ENCODE results near the gene LPXN.

Gene LPXN

GRCh38 chr11:58504232-58504631, 71.4 kb downstream of the LPXN start:
- no peak for TF ChIP-seq CTCF (IDR thresholded peaks at IDR 0.05; ENCODE audit: low read depth, low read length)
- DNase-seq (ENCODE audit: extremely low read depth, low read depth): no peak

- DNase-seq (ENCODE audit: extremely low read depth, low read depth): no peak
- no peak for TF ChIP-seq CTCF (IDR thresholded peaks at IDR 0.05; ENCODE audit: low read depth, low read length)
Measured at GRCh38 chr11:58503361-58503856, 72.2 kb downstream of the LPXN start.

DNA sequence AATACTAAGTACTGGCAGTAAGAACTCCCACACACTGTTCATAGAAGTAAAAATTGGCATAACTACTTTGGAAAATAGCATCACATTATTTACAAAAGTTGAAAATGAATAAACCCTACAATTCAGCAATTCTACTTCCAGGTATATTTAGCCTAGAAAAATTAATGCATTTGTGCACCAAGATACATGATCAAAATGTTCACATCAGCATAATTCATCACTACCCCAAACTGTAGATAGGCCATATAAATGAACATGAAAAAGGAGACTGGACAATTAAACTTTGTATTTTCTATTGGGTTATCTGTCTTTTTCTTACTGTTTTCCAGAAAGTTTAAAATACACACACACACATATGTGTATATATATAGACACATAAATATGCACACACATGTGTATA, 73.7 kb downstream of the LPXN start:
- TF ChIP-seq CTCF (IDR thresholded peaks at IDR 0.05; ENCODE audit: low read depth, low read length): no peak
- DNase-seq (ENCODE audit: extremely low read depth, low read depth): no peak

DNA sequence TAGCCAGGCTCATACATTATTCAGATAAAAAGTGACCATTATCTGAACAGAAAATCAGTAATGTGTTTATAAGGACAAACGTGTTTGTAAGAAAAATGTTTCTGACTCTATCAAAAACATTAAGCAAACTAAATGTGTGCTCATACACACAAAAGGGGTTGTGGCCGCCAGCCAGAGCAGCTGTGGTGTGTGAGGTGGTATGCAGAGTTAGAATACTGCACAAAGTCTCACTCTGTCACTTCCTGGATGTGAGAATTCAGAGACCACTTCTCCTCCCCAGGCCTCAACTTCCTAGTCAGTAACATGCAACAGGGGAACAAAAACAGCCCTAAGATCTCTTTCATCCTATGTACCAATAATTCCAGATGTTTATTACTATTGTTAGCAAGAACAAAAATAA, 77.2 kb downstream of the LPXN start:
- DNase-seq (ENCODE audit: extremely low read depth, low read depth): no peak
- no peak for TF ChIP-seq CTCF (IDR thresholded peaks at IDR 0.05; ENCODE audit: low read depth, low read length)

DNA sequence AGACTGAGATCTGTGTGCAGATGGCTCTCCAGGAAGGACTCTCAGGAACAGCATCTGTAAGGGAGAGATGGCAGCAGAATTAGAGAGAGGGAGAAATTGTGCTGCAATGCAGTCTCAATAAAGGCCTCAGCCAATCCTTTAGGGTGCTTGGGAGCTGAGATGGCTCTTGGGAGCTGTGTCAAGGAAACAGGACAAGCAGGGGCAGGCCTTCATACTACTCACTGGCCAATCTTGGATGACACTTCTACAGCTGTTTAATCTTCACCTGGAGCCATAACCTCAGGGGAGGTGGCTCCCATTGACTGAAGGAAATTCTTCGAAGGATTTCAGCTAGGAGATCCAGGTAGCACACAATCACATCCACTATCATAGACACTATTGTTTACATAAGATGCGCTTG, 77.7 kb downstream of the LPXN start:
- no peak for DNase-seq (ENCODE audit: extremely low read depth, low read depth)
- TF ChIP-seq CTCF (IDR thresholded peaks at IDR 0.05; ENCODE audit: low read depth, low read length): no peak

DNA sequence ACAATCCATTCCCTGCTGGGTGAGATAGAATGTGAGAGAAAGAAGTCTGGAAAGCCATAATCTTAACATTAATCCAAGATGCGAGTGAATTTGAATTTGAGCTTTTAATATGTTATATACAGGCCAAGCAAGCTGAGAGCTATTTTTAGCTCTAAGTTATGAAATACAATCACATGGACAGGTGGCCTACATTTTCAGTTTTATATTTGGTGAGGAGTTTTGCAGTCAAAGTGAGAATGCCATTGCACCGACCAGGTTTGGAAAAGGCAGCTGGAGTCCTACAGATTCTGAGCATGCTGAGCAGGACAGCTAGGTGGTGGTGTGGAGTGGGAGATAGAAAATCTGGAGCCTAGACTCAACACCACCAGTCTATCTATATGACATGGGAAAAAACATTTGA, 79.8 kb downstream of the LPXN start:
- no peak for DNase-seq (ENCODE audit: extremely low read depth, low read depth)
- TF ChIP-seq CTCF (IDR thresholded peaks at IDR 0.05; ENCODE audit: low read depth, low read length): no peak

DNA sequence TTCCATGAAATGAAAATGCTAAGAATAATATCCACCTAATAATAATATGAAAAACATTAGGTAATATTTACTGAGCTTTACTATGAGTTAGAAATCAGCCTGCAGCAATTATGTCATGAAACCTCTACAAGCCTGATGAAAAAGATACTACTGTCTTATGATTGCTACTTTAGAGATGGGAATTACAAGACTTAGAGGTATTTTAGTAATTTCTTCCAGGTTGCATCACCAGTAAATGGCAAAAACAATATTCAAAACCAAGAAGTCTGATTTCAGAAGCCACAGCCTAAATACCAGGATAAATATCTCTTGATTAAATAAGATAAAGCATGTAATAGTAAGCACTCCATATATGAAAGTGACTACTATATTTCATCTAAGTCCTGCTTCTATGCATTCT, 81.6 kb downstream of the LPXN start:
- DNase-seq (ENCODE audit: extremely low read depth, low read depth): peak; percentile 5
- TF ChIP-seq CTCF (IDR thresholded peaks at IDR 0.05; ENCODE audit: low read depth, low read length): no peak
